Esophagus muscularis mucosa (tissue), 4 donors: ENCODE measurements around the gene HM13. TPM values are rescaled to one million over a fixed set of nuclear protein-coding genes. Genes with fewer than 3 reads are reported as not detected.
A peak's percentile ranks its signal among the peaks of the same experiment; 100 is the strongest.

Source experiments
- DNase-seq: peaks from one replicate; pipeline ENCODE4 v3.0.0-alpha.2; 2017; ENCODE audit errors: extremely low spot score
- H3K27ac ChIP-seq, 4 donors: fragments of 200-600 bp; sonication (generic); replicated peaks in 1 of 4; 1 replicate in 3 of 4; 2 replicates in 1 of 4; pipeline ENCODE4 v1.5.1; 2016 to 2019; ENCODE audit warnings: mild to moderate bottlenecking in 1 of 4
- H3K27me3 ChIP-seq, 4 donors: fragments of 200-600 bp; sonication (generic); one replicate each; pipeline versions ENCODE4 v1.5.1 to v1.6.0; 2016 to 2019
- H3K36me3 ChIP-seq, 4 donors: fragments of 200-600 bp; sonication (generic); one replicate each; pipeline ENCODE4 v1.5.1; 2016 to 2019
- H3K4me1 ChIP-seq, 4 donors: fragments of 200-600 bp; sonication (generic); one replicate each; pipeline ENCODE4 v1.5.1; 2016 to 2019
- H3K4me3 ChIP-seq, 4 donors: fragments of 200-600 bp; sonication (generic); 1 replicate in 2 of 4; 2 replicates in 2 of 4; pipeline ENCODE4 v1.5.1; 2016 to 2019; ENCODE audit warnings: mild to moderate bottlenecking in 4 of 4, moderate library complexity in 1 of 4
- H3K9me3 ChIP-seq, 4 donors: fragments of 200-600 bp; sonication (generic); 1 replicate in 3 of 4; 2 replicates in 1 of 4; pipeline ENCODE4 v1.5.1; 2016 to 2019
- EP300 ChIP-seq: sonication (generic); formaldehyde crosslinking; IDR thresholded peaks from one replicate; pipeline ENCODE4 v1.6.1; 2017; ENCODE audit warnings: antibody characterized with exemption
- POLR2A ChIP-seq: fragments of 450-650 bp; IDR thresholded peaks from one replicate; pipeline ENCODE4 v1.6.1; 2017; ENCODE audit warnings: antibody characterized with exemption, moderate library complexity, mild to moderate bottlenecking, low read depth
- POLR2AphosphoS5 ChIP-seq, 2 donors: sonication (generic); formaldehyde crosslinking; IDR thresholded peaks; one replicate each; pipeline ENCODE4 v1.6.1; 2017; ENCODE audit warnings: antibody characterized with exemption in 2 of 2
- WGBS: methylation state at CpG from one replicate; pipeline ENCODE4 v1.1.5; 2018; 5-methylcytosine and 5-hydroxymethylcytosine counted together
- intact Hi-C: fragments of 100-400 bp; cut with DNase I; formaldehyde crosslinking; loops from one replicate; pipeline ENCODE4 v1.15.1; 2023
- total RNA-seq, 4 donors: library from RNA; depleted of rRNA; stranded (reverse); fragments of >200 nt; gene quantifications; one replicate each; pipeline versions ENCODE4 v1.1.0 to v1.2.1, GENCODE V29; 2016
- TF ChIP-seq, protein P1 (sequence below), 3 experiments: fragments of 200-600 bp in 2 of 3; fragments of 450-650 bp in 1 of 3; sonication (generic) in 2 of 3; IDR thresholded peaks; one replicate each; pipeline ENCODE4 v1.5.1; 2017 to 2019; ENCODE audit warnings: antibody characterized with exemption in 3 of 3, mild to moderate bottlenecking in 2 of 3, moderate library complexity in 1 of 3

Gene HM13
- total RNA-seq, 4 donors from 2014 or later = 41.5 to 67.7 (median 47.6) TPM

DNA sequence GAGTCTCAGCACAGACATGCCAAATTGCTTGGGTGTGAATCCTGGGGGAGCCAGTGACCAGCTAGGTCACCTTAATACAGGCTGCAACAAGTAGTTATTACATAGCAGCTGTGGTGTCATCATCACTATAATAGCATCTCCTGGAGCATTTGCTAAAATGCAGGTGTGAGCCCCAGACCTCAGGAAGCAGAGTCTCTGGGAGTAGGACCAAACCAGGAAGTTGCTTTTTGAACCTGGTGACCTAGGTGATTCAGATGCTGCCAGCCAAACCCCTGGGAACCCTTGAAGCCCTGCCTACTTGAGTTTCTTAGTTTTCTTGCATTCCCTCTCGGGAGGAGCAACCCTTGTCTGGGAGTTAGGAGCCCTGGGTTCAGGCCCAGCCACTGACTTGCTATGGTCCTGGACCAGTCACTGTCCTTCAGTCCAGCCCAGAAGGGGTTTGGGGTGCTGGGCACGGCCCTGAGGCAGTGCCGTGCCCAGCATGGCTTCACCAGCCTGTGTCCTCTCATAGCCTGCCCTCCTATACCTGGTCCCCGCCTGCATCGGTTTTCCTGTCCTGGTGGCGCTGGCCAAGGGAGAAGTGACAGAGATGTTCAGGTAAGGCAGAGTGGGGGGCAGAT, 51.6 kb downstream of the HM13 start:
- Histone ChIP-seq H3K36me3 (peaks cover 25 to 80% (median 66%) of the 10 kb centered on the region in 4 donors), H3K4me1 (peaks cover 26 to 72% (median 54%) of the 10 kb centered on the region in 4 donors), H3K4me3 (no peak overlapping the region), H3K9me3 (no peaks in the 10 kb centered on the region), H3K27me3 (no peaks in the 10 kb centered on the region), H3K27ac (peak overlapping the region in 2 of 4 donors; percentile 91 to 95)
- WGBS = 90% methylated on average over 2 of the region's 6 CpGs
- intact Hi-C loops = no loop called here
- TF ChIP-seq POLR2AphosphoS5 (IDR thresholded peaks at IDR 0.05) (no peak), EP300 (no peak), POLR2A (no peak)
- TF ChIP-seq, protein P1, sequence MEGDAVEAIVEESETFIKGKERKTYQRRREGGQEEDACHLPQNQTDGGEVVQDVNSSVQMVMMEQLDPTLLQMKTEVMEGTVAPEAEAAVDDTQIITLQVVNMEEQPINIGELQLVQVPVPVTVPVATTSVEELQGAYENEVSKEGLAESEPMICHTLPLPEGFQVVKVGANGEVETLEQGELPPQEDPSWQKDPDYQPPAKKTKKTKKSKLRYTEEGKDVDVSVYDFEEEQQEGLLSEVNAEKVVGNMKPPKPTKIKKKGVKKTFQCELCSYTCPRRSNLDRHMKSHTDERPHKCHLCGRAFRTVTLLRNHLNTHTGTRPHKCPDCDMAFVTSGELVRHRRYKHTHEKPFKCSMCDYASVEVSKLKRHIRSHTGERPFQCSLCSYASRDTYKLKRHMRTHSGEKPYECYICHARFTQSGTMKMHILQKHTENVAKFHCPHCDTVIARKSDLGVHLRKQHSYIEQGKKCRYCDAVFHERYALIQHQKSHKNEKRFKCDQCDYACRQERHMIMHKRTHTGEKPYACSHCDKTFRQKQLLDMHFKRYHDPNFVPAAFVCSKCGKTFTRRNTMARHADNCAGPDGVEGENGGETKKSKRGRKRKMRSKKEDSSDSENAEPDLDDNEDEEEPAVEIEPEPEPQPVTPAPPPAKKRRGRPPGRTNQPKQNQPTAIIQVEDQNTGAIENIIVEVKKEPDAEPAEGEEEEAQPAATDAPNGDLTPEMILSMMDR (IDR thresholded peaks at IDR 0.05) = no peak
- DNase-seq = no peak

DNA sequence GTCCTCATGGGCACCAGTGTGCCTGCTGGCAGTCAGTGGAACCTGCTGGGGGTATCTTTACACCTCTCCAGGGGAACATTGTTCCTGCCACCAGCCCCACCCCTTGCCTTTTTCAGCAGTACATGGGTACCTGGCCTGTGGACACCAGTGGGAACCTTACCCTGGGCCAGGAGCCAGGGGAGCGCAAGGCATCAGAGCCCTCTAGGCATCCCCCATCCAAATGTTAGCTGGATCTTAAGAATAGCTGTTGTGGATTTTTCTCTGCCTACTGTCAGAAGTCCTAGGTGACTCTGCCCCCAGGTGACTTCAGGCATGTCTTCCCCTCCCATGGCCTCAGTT, 52.0 kb downstream of the HM13 start:
- Histone ChIP-seq H3K4me3 (no peak overlapping the region), H3K36me3 (peaks cover 25 to 80% (median 64%) of the 10 kb centered on the region in 4 donors), H3K27ac (peak overlapping the region; percentile 91 to 95 (median 93)), H3K9me3 (no peaks in the 10 kb centered on the region), H3K4me1 (peaks cover 26 to 72% (median 54%) of the 10 kb centered on the region in 4 donors), H3K27me3 (no peaks in the 10 kb centered on the region)
- intact Hi-C loops = no loop called here
- WGBS = 100% methylated on average over 1 of the region's 1 CpG
- TF ChIP-seq EP300 = no peak
- TF ChIP-seq POLR2A = no peak
- TF ChIP-seq, protein P1 (IDR thresholded peaks at IDR 0.05) = no peak
- TF ChIP-seq POLR2AphosphoS5 (IDR thresholded peaks at IDR 0.05) = no peak
- DNase-seq = no peak

DNA sequence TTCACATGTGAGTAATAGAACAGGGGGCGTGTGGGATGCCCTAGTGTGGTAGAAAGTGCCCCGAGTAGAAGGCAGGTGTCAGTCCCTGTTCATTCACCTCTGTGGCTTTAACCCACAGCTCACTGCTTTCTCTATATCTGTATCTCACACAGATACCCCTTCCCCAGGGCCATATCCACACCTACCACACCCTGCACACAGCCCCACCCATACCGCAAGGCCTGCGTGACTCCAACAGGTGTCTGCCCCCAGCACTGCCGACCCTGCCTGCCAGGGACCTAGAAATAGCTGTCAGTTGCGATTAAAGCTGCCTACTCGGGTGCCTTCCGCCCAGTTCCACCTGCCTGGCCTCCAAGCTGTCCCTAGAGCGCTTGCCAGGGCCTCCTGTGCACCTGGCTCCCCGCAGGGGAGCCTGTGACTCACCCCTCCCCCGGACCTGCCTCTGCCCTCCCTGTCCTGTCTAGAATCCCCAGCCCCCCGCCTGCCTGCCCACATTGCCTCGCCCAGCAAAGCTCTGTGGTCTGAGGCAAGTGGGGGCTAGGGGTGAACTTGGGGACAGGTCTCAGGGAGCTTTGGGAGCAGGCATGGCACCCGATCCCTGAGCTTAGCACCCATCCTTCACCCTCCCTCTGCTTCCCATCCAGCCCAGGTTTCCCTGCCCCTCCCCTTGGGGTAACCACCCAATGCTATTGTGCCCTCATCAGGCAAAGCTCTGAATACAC, 52.6 kb downstream of the HM13 start:
- no peaks in the 10 kb centered on the region for H3K9me3 ChIP-seq
- intact Hi-C loops = no loop called here
- 85% methylated on average over 14 of the region's 14 CpGs for WGBS

DNA sequence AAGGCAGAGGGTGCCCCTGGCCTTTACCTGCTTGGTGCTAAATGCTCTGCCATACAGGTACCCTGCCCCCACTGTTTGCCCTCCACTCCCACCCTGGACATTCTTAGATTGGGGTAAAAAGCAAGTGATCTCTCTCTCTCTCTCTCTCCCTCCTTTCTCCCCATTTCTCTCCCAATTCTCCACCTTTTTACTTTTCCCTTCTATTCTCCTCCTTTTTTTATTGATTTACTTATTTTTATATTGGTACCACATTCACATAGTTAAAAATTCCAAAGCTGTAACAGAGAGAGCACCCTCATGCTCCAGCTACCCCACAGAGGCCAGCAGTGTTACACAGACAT, 53.1 kb downstream of the HM13 start:
- H3K36me3 ChIP-seq = peaks cover 16 to 69% (median 54%) of the 10 kb centered on the region in 4 donors
- no peak for DNase-seq
- H3K4me3 ChIP-seq = no peak overlapping the region
- intact Hi-C loops = no loop called here
- TF ChIP-seq POLR2AphosphoS5 (IDR thresholded peaks at IDR 0.05) (no peak), POLR2A (no peak), EP300 (no peak)
- TF ChIP-seq, protein P1 (IDR thresholded peaks at IDR 0.05) = no peak
- H3K27ac ChIP-seq = peak overlapping the region; percentile 91 to 95 (median 93)
- H3K4me1 ChIP-seq = peaks cover 36 to 76% (median 63%) of the 10 kb centered on the region in 4 donors
- H3K9me3 ChIP-seq = no peaks in the 10 kb centered on the region
- H3K27me3 ChIP-seq = no peaks in the 10 kb centered on the region

More for the DNA sequence above, 52.6 kb downstream of the HM13 start:
- Histone ChIP-seq H3K4me3 (no peak overlapping the region), H3K27me3 (no peaks in the 10 kb centered on the region), H3K4me1 (peaks cover 31 to 72% (median 58%) of the 10 kb centered on the region in 4 donors), H3K27ac (peak overlapping the region; percentile 91 to 95 (median 93)), H3K36me3 (peaks cover 21 to 75% (median 59%) of the 10 kb centered on the region in 4 donors)
- no peak for DNase-seq
- TF ChIP-seq, protein P1 (IDR thresholded peaks at IDR 0.05) = no peak
- TF ChIP-seq POLR2A (no peak), POLR2AphosphoS5 (IDR thresholded peaks at IDR 0.05) (no peak)
